Keratinocyte (primary cell): ENCODE measurements around the gene TP53BP2. TPM values are rescaled to one million over a fixed set of nuclear protein-coding genes. Genes with fewer than 3 reads are reported as not detected.

Experiments
- DNase-seq: peaks from one replicate; pipeline ENCODE4 v3.0.0-alpha.2; 2011; ENCODE audit warnings: low read depth, missing footprints, low spot score
- FAIRE-seq: peaks from 2 replicates; lab custom pipeline; 2011; peaks lifted over from hg19 to GRCh38; lab: Jason Lieb, UNC
- H2AFZ ChIP-seq: 2 replicates; pipeline ENCODE4 v1.6.0; 2012; ENCODE audit warnings: low read length, control low read depth, inconsistent platforms; ENCODE audit not compliant: control insufficient read depth
- H3K27ac ChIP-seq: 2 replicates; pipeline ENCODE4 v1.5.1; 2011; ENCODE audit warnings: low read length; ENCODE audit not compliant: control insufficient read depth, insufficient read depth
- H3K27me3 ChIP-seq: 3 replicates; pipeline ENCODE4 v1.6.0; 2011; ENCODE audit warnings: low read length; ENCODE audit not compliant: control insufficient read depth, insufficient read depth; ENCODE audit errors: extremely low read depth
- H3K36me3 ChIP-seq, 2 experiments: 2 replicates in 1 of 2; 3 replicates in 1 of 2; pipeline ENCODE4 v1.5.1; 2011; ENCODE audit warnings: low read length in 2 of 2, mild to moderate bottlenecking in 1 of 2; ENCODE audit not compliant: control insufficient read depth in 2 of 2, insufficient read depth in 2 of 2; ENCODE audit errors: extremely low read depth in 1 of 2
- H3K4me1 ChIP-seq: 3 replicates; pipeline ENCODE4 v1.5.1; 2011; ENCODE audit warnings: low read length; ENCODE audit not compliant: control insufficient read depth, insufficient read depth; ENCODE audit errors: extremely low read depth
- H3K4me2 ChIP-seq: 3 replicates; pipeline ENCODE4 v1.6.0; 2011; ENCODE audit warnings: low read depth, low read length; ENCODE audit not compliant: control insufficient read depth, insufficient read depth; ENCODE audit errors: extremely low read depth
- H3K4me3 ChIP-seq, 3 experiments: fragments of 200-600 bp in 1 of 3; sonication (generic) in 1 of 3; 2 replicates in 2 of 3; 3 replicates in 1 of 3; pipeline ENCODE4 v1.5.1; 2011 to 2016; ENCODE audit warnings: low read length in 3 of 3, mild to moderate bottlenecking in 3 of 3, control low read depth in 2 of 3, inconsistent platforms in 1 of 3, low read depth in 1 of 3, mixed read lengths in 1 of 3, mixed run types in 1 of 3, moderate library complexity in 1 of 3; ENCODE audit not compliant: control insufficient read depth in 2 of 3, insufficient read depth in 2 of 3; ENCODE audit errors: extremely low read depth in 1 of 3
- H3K79me2 ChIP-seq: 2 replicates; pipeline ENCODE4 v1.6.0; 2012; ENCODE audit warnings: low read length; ENCODE audit not compliant: control insufficient read depth, insufficient read depth
- H3K9ac ChIP-seq: 3 replicates; pipeline ENCODE4 v1.6.0; 2011; ENCODE audit warnings: low read length; ENCODE audit not compliant: control insufficient read depth, insufficient read depth; ENCODE audit errors: extremely low read depth
- H3K9me1 ChIP-seq: 3 replicates; pipeline ENCODE4 v1.6.0; 2011; ENCODE audit warnings: low read length; ENCODE audit not compliant: control insufficient read depth, insufficient read depth; ENCODE audit errors: extremely low read depth
- H3K9me3 ChIP-seq: 2 replicates; pipeline ENCODE4 v1.5.1; 2012; ENCODE audit warnings: low read depth, low read length; ENCODE audit not compliant: control insufficient read depth
- H4K20me1 ChIP-seq: 3 replicates; pipeline ENCODE4 v1.6.0; 2011; ENCODE audit warnings: low read length; ENCODE audit not compliant: control insufficient read depth, insufficient read depth; ENCODE audit errors: extremely low read depth
- EZH2 ChIP-seq: IDR thresholded peaks from one replicate; pipeline ENCODE4 v1.6.1; 2012; ENCODE audit warnings: inconsistent platforms, mild to moderate bottlenecking, low read length, moderate library complexity
- dilution Hi-C: fragments of 300-500 bp; cut with MboI; formaldehyde crosslinking; loops from one replicate; pipeline ENCODE4 v1.7.0; 2020; ENCODE audit warnings: low sequenced_read_pairs; ENCODE audit not compliant: extremely low pct_ligation_motif_present
- polyA plus RNA-seq, 5 experiments: library from polyadenylated mRNA; depleted of rRNA in 3 of 5; stranded (reverse) in 3 of 5; stranded (forward) in 1 of 5; unstranded in 1 of 5; fragments of >200 nt; gene quantifications; 1 replicate in 1 of 5; 2 replicates in 3 of 5; 3 replicates in 1 of 5; pipeline versions ENCODE4 v1.2.1 to v1.2.3, GENCODE V29; 2011 to 2012; ENCODE audit warnings: missing spikeins in 2 of 5, low read depth in 1 of 5, low replicate concordance in 1 of 5
- TF ChIP-seq, protein P1 (sequence below), 3 experiments: IDR thresholded peaks in 1 of 3; conservative IDR thresholded peaks in 1 of 3; optimal IDR thresholded peaks in 1 of 3; 2 replicates in 2 of 3; 3 replicates in 1 of 3; pipeline versions ENCODE3 to v1.5.1; 2011; ENCODE audit warnings: low read length in 3 of 3, mild to moderate bottlenecking in 3 of 3, moderate library complexity in 2 of 3, control low read depth in 1 of 3, inconsistent platforms in 1 of 3; ENCODE audit not compliant: insufficient read depth in 2 of 3; ENCODE audit errors: extremely low read depth in 1 of 3

The TP53BP2 gene
- polyA plus RNA-seq, 1 donor (not counting 4 experiments of a cell fraction or from before 2014, with no cell fraction given), result 22.5 TPM

GRCh38 chr1:223853275-223853674 lies 7.5 kb upstream of the TP53BP2 start:
- Histone ChIP-seq H3K9me1 (no peaks in the 10 kb centered on the region), H3K9me3 (no peaks in the 10 kb centered on the region), H3K4me2 (no peak overlapping the region), H3K79me2 (no peaks in the 10 kb centered on the region), H3K4me3 (no peak overlapping the region), H3K4me1 (no peaks in the 10 kb centered on the region), H3K27ac (no peak overlapping the region), H3K27me3 (no peaks in the 10 kb centered on the region), H3K36me3 (no peaks in the 10 kb centered on the region), H3K9ac (no peak overlapping the region), H2AFZ (no peak overlapping the region), H4K20me1 (no peaks in the 10 kb centered on the region)
- FAIRE-seq (no peak), DNase-seq (no peak)
- dilution Hi-C loops, result no loop called here
- no peak for TF ChIP-seq EZH2
- TF ChIP-seq, protein P1, sequence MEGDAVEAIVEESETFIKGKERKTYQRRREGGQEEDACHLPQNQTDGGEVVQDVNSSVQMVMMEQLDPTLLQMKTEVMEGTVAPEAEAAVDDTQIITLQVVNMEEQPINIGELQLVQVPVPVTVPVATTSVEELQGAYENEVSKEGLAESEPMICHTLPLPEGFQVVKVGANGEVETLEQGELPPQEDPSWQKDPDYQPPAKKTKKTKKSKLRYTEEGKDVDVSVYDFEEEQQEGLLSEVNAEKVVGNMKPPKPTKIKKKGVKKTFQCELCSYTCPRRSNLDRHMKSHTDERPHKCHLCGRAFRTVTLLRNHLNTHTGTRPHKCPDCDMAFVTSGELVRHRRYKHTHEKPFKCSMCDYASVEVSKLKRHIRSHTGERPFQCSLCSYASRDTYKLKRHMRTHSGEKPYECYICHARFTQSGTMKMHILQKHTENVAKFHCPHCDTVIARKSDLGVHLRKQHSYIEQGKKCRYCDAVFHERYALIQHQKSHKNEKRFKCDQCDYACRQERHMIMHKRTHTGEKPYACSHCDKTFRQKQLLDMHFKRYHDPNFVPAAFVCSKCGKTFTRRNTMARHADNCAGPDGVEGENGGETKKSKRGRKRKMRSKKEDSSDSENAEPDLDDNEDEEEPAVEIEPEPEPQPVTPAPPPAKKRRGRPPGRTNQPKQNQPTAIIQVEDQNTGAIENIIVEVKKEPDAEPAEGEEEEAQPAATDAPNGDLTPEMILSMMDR (optimal IDR thresholded peaks at IDR 0.05 in 1 of 3, IDR thresholded peaks at IDR 0.05 in 1 of 3, conservative IDR thresholded peaks at IDR 0.05 in 1 of 3; ENCODE audit: extremely low read depth in 1 of 3, insufficient read depth in 2 of 3, low read length in 3 of 3), result no peak

GRCh38 chr1:223852337-223852736 lies 6.6 kb upstream of the TP53BP2 start:
- Histone ChIP-seq H3K36me3 (no peaks in the 10 kb centered on the region), H3K9me1 (no peaks in the 10 kb centered on the region), H3K27ac (no peak overlapping the region), H3K9ac (no peak overlapping the region), H3K4me2 (no peak overlapping the region), H3K4me1 (no peaks in the 10 kb centered on the region), H4K20me1 (no peaks in the 10 kb centered on the region), H3K9me3 (no peaks in the 10 kb centered on the region), H3K4me3 (no peak overlapping the region), H3K27me3 (no peaks in the 10 kb centered on the region), H3K79me2 (no peaks in the 10 kb centered on the region), H2AFZ (no peak overlapping the region)
- DNase-seq (no peak), FAIRE-seq (no peak)
- TF ChIP-seq, protein P1 (optimal IDR thresholded peaks at IDR 0.05 in 1 of 3, IDR thresholded peaks at IDR 0.05 in 1 of 3, conservative IDR thresholded peaks at IDR 0.05 in 1 of 3; ENCODE audit: extremely low read depth in 1 of 3, insufficient read depth in 2 of 3, low read length in 3 of 3), result no peak
- TF ChIP-seq EZH2, result no peak
- dilution Hi-C loops, result no loop called here
